ENCODE data around the gene NOMO2.
"Not testable (repeated sequence)": the region's sequence is repeated elsewhere in the genome, so short reads cannot be mapped to it uniquely, and the experiment has no call there.

Gene NOMO2

DNA sequence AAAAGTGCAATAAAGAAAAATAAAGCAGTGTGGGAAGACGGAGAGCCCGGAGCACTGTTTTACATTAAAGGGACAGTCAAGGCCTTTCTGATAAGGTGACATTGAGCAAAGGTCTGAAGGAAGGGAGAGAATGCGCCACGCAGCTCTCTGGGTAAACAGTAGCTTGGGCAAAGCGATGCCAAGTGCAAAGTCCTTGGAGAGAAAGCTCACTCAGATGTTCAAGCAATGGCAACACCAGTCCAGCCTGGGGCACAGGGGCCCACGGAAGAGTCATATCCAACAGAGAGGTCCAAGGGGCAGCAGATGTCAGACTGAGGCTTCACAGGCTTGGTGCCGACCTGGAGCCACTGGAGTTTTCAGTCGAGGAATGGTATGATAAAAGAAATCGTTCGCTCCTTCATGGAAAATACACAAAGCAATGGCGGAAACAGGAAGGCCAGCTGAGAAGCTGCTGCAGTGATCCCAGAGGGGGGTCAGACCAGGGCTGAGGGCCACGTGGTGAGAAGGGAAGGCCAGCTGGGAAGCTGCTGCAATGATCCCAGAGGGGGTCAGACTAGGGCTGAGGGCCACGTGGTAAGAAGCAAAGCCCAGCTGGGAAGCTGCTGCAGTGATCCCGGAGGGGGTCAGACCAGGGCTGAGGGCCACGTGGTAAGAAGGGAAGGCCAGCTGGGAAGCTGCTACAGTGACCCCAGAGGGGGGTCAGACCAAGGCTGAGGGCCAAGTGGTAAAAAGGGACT, 40.3 kb downstream of the NOMO2 start:
- DNase-seq (ENCODE audit: low read depth): not testable (repeated sequence)

DNA sequence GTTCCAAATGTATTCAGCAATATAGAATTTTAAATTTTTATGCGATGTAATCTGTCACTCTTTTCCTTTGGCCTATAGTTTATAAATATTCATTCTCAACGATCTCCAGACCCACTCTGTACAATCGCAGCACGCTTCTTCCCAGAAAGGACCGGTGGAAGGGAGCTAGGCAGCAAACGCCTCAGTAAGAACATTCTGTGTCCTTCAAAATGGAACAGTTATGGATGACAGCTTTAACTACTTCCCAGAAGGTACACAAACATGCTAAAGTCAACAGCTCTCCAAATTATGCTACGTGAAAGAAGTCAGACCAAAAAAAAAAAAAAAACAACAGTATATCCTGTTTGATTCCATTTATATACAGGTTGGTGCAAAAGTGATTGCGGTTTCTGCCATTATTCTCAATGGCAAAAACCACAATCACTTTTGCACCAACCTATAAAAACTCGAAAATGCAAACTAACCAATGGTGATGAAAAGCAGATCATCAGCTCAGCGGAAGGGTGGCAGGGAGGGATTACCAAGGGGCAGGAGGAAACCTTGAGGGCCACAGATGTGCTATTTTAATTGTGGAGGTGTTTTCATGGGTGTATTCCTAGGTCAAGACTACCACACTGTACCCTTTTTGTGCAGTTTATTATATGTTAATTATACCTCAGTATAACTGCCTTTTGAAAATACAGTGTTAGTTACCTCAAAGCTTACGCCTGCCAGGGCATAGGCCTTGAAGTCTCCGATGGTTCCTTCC, 43.2 kb downstream of the NOMO2 start:
- DNase-seq (ENCODE audit: low read depth): not testable (repeated sequence)

DNA sequence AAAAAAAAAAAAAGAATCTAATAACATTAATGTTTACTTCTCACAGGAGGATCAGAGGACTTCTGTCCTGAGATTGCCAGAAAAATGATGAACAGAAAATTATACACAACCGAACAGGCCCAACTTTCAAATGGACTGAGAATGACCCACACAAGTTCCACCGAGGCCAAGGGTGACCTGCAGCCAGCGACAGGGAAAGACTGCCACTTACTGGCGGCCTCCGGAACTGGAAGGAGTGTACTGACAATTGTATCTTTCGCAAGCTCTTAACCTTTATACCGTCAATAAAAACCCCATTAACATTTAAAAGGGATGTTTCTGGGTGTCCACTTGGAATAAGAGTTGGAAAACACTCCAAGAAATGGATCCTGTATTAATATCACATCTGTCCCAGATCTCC, 63.5 kb downstream of the NOMO2 start:
- DNase-seq (ENCODE audit: low read depth): not testable (repeated sequence)

DNA sequence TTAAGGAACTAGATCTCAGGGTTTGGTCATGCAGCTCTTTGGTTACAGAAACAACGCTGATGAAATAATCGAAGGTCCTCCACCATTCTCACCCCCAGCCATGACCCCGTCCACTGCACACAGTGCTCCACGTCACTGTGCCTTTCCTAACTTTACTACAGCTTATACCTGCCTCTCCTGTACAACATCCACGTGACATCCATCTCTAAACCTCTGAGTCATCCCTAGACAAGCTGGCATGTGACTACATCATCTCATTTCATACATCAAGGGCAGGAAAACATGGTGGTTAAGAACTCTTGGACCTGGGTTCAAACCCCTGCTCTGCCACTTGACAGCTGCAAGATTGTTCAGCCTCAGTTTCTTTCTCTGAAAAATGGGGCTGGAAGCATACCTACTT, 64.9 kb downstream of the NOMO2 start:
- not testable (repeated sequence) for DNase-seq (ENCODE audit: low read depth)

GRCh38 chr16:18492118-18492897, 69.6 kb downstream of the NOMO2 start:
- not testable (repeated sequence) for DNase-seq (ENCODE audit: low read depth)

DNA sequence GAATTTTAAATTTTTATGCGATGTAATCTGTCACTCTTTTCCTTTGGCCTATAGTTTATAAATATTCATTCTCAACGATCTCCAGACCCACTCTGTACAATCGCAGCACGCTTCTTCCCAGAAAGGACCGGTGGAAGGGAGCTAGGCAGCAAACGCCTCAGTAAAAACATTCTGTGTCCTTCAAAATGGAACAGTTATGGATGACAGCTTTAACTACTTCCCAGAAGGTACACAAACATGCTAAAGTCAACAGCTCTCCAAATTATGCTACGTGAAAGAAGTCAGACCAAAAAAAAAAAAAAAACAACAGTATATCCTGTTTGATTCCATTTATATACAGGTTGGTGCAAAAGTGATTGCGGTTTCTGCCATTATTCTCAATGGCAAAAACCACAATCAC, 125.9 kb downstream of the NOMO2 start:
- DNase-seq (ENCODE audit: low read depth): not testable (repeated sequence)

DNA sequence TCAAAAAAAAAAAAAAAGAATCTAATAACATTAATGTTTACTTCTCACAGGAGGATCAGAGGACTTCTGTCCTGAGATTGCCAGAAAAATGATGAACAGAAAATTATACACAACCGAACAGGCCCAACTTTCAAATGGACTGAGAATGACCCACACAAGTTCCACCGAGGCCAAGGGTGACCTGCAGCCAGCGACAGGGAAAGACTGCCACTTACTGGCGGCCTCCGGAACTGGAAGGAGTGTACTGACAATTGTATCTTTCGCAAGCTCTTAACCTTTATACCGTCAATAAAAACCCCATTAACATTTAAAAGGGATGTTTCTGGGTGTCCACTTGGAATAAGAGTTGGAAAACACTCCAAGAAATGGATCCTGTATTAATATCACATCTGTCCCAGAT, 146.1 kb downstream of the NOMO2 start:
- not testable (repeated sequence) for DNase-seq (ENCODE audit: low read depth)

GRCh38 chr16:18409532-18410293, 152.2 kb downstream of the NOMO2 start:
- DNase-seq (ENCODE audit: low read depth): not testable (repeated sequence)

- not testable (repeated sequence) for DNase-seq (ENCODE audit: low read depth)
Measured at GRCh38 chr16:18401851-18402657, 159.8 kb downstream of the NOMO2 start.

DNA sequence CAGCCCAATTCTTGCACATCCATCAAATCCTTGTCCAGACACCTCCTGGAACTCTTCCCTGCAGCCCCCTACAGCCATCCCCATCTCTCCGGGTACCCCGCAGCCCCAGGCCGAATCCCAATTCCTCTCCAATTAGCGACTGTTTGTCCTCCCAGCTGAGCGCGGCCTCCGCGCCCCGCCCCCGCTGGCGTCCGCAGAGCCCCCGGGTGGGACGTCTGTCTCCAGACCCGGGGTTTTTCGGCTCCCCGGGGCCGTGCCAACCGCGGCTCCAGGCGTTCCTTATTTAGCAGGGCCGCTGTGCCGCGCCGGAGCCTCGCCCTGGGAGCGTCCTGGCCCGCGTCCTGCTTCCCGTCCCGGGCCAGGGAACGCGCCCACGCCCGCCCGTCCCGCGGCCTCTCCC, 160.7 kb downstream of the NOMO2 start:
- DNase-seq (ENCODE audit: low read depth): not testable (repeated sequence)

GRCh38 chr16:18394363-18394762, 167.5 kb downstream of the NOMO2 start:
- not testable (repeated sequence) for DNase-seq (ENCODE audit: low read depth)

DNA sequence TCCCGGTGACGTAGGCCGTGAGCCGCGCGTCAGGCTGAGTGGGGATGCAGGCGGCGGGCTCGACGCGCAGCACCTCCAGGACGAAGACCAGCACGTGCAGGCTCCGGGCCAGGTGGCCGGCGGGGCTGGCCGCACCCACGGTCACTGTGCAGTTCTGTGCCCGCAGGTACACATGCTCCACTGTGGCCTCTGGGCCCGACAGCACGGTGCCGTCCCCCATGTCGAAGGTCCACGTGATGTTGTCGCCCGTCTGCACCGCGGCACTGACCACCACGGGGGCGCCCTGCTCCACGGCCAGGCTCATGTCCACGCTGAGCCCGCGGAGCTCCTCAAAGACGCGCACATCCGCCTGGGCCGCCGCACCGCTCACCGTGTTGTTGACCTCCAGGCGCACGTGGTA, 174.1 kb downstream of the NOMO2 start:
- DNase-seq (ENCODE audit: low read depth): not testable (repeated sequence)

- not testable (repeated sequence) for DNase-seq (ENCODE audit: low read depth)
Measured at GRCh38 chr16:18386517-18386916, 175.4 kb downstream of the NOMO2 start.

- DNase-seq (ENCODE audit: low read depth): not testable (repeated sequence)
Measured at GRCh38 chr16:18385285-18385684, 176.6 kb downstream of the NOMO2 start.

DNA sequence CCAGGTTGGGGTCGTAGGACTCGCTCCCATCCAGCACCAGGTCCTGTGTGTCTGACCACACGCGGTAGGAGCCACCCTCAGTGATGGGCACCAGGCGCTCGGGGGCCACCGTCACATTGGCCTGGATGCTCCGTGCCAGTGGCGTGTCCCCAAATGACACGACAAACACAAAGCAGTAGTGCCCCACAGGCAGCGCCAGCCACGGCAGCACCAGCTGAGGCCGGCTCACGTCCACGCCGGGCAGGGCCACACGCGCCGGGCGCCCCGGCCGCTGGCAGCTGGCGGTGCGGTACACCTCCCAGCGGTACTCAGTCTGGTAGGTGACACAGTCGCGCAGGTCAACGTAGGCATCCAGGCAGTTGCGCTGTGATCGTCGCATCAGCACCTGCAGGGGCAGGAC, 177.0 kb downstream of the NOMO2 start:
- not testable (repeated sequence) for DNase-seq (ENCODE audit: low read depth)

- not testable (repeated sequence) for DNase-seq (ENCODE audit: low read depth)
Measured at GRCh38 chr16:18384098-18384636, 177.7 kb downstream of the NOMO2 start.

- not testable (repeated sequence) for DNase-seq (ENCODE audit: low read depth)
Measured at GRCh38 chr16:18382696-18383095, 179.2 kb downstream of the NOMO2 start.
